Adrenal gland (tissue), 12 donors: ENCODE data around the gene UBE2G2. TPM values are rescaled to one million over a fixed set of nuclear protein-coding genes. Genes with fewer than 3 reads are reported as not detected.

ENCODE experiments used
- DNase-seq, 7 donors: peaks; one replicate each; pipeline ENCODE4 v3.0.0-alpha.2; 2019 to 2020
- H3K27ac ChIP-seq, 5 donors: fragments of 200-600 bp; sonication (generic) in 4 of 5; 1 replicate in 3 of 5; 2 replicates in 2 of 5; pipeline versions ENCODE4 v1.5.1 to v1.8.0; 2016 to 2020; ENCODE audit warnings: mild to moderate bottlenecking in 1 of 5
- H3K27me3 ChIP-seq: fragments of 200-600 bp; 2 replicates; pipeline ENCODE4 v1.8.0; 2021
- H3K36me3 ChIP-seq, 2 donors: fragments of 200-600 bp; replicated peaks in 1 of 2; 1 replicate in 1 of 2; 2 replicates in 1 of 2; pipeline versions ENCODE4 v1.5.1 to v1.8.0; 2018 to 2022
- H3K4me1 ChIP-seq, 2 donors: fragments of 200-600 bp; replicated peaks in 1 of 2; 1 replicate in 1 of 2; 2 replicates in 1 of 2; pipeline versions ENCODE4 v1.5.1 to v1.8.0; 2018 to 2021
- H3K4me3 ChIP-seq, 4 donors: fragments of 200-600 bp; sonication (generic) in 3 of 4; one replicate each; pipeline ENCODE4 v1.5.1; 2016 to 2018
- H3K9me3 ChIP-seq, 3 donors: fragments of 200-600 bp; sonication (generic) in 1 of 3; replicated peaks in 1 of 3; 1 replicate in 2 of 3; 2 replicates in 1 of 3; pipeline versions ENCODE4 v1.5.1 to v1.8.0; 2016 to 2021
- CTCF ChIP-seq, 6 experiments: fragments of 450-650 bp in 4 of 6; fragments of 200-600 bp in 2 of 6; sonication (generic) in 1 of 6; IDR thresholded peaks; 1 replicate in 5 of 6; 2 replicates in 1 of 6; pipeline versions ENCODE4 v1.5.1 to v1.8.0; 2016 to 2021; ENCODE audit warnings: antibody characterized with exemption in 6 of 6, mild to moderate bottlenecking in 2 of 6, moderate library complexity in 1 of 6
- POLR2A ChIP-seq, 2 donors: fragments of 450-650 bp; IDR thresholded peaks; one replicate each; pipeline ENCODE4 v1.6.1; 2017; ENCODE audit warnings: antibody characterized with exemption in 2 of 2, mild to moderate bottlenecking in 2 of 2, moderate library complexity in 1 of 2
- WGBS, 4 donors: extraction: QIAGEN DNeasy Blood & Tissue Kit in 2 of 4; methylation state at CpG; one replicate each; pipeline versions ENCODE4 v1.1.5 to v1.1.7; 2013 to 2017; 5-methylcytosine and 5-hydroxymethylcytosine counted together
- intact Hi-C, 2 donors: fragments of 100-400 bp; cut with DNase I; formaldehyde crosslinking; loops; one replicate each; pipeline versions ENCODE4 v1.14.1 to v1.15.0; 2022 to 2023
- polyA plus RNA-seq, 3 donors: library from polyadenylated mRNA; stranded (reverse); fragments of 200-250 nt in 2 of 3; fragments of 350-450 nt in 1 of 3; fragmentation: Illumina TruSeq in 1 of 3; extraction: RNeasy Lipid Tissue Mini Kit (QIAGEN cat#74804) in 1 of 3; gene quantifications; one replicate each; pipeline ENCODE4 v1.2.3, GENCODE V29; 2013 to 2014
- total RNA-seq, 9 donors: library from RNA; depleted of rRNA in 4 of 9; stranded (reverse); fragments of >200 nt in 4 of 9; fragments of 120-200 nt in 1 of 9; fragmentation: NEBNext Ultra II Directional in 1 of 9; extraction: Animal tissue kit (Norgen Biotek cat#: 25700) in 1 of 9; gene quantifications; one replicate each; pipeline versions ENCODE4 v1.1.0 to v1.2.4, GENCODE V29; 2013 to 2023
- donor health status: healthy with polysubstance abuse.
- donor health status: Bipolar disorder and iron deficiency.
- donor health status: DM: yes; HTN: yes; CAD: no.
- donor health status: DM: no; HTN: no; CAD: no.
- donor health status: DM: no; HTN: no; CAD: no.
- donor health status: DM: yes; HTN: yes; CAD: no.

UBE2G2 gene
- total and polyA plus RNA-seq, 12 donors: 44.8 to 99.9 (median 72.6) TPM

DNA sequence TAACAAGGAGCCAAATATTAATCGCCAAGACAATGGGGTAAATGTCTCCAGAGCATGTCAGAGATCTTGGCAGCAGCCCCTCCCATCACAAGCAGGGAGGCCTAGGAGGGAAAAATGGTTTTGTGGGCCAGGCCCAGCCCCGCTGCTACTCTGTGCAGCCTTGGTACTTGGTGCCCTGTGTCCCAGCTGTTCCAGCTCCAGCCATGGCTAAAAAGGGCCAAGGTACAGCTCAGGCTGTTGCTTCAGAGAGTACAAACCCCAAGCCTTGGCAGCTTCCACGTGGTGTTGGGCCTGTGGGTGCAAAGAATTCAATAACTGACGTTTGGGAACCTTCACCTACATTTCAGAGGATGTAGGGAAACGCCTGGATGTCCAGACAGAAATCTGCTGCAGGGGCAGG, 10.4 kb downstream of the UBE2G2 start:
- intact Hi-C loops: loop anchor here (5.0 kb wide), 1 partner anchor 279 kb away; no protein-coding TSS in a partner anchor
- TF ChIP-seq CTCF (IDR thresholded peaks at IDR 0.05) (no peak), POLR2A (IDR thresholded peaks at IDR 0.05) (no peak)
- no peak overlapping the region for H3K27ac ChIP-seq
- H3K4me1 ChIP-seq: peaks cover 0 to 13% of the 10 kb centered on the region in 2 donors
- no peaks in the 10 kb centered on the region for H3K36me3 ChIP-seq
- H3K27me3 ChIP-seq: no peaks in the 10 kb centered on the region
- DNase-seq: no peak
- no peaks in the 10 kb centered on the region for H3K9me3 ChIP-seq
- H3K4me3 ChIP-seq: no peak overlapping the region
- WGBS, 4 donors: 74 to 81% (median 78%) methylated on average over 2 to 5 of the region's 5 CpGs

- Histone ChIP-seq H3K4me1 (peaks cover 0 to 13% of the 10 kb centered on the region in 2 donors), H3K27ac (no peak overlapping the region), H3K36me3 (no peaks in the 10 kb centered on the region), H3K27me3 (no peaks in the 10 kb centered on the region), H3K9me3 (no peaks in the 10 kb centered on the region), H3K4me3 (no peak overlapping the region)
- intact Hi-C loops: loop anchor here (5.0 kb wide), 1 partner anchor 278 kb away; no protein-coding TSS in a partner anchor
- DNase-seq: no peak
- WGBS, 4 donors: 91 to 95% (median 94%) methylated on average over 3 of the region's 3 CpGs
- TF ChIP-seq CTCF (IDR thresholded peaks at IDR 0.05) (no peak), POLR2A (IDR thresholded peaks at IDR 0.05) (no peak)
Measured at GRCh38 chr21:44790368-44790767, 11.3 kb downstream of the UBE2G2 start.

DNA sequence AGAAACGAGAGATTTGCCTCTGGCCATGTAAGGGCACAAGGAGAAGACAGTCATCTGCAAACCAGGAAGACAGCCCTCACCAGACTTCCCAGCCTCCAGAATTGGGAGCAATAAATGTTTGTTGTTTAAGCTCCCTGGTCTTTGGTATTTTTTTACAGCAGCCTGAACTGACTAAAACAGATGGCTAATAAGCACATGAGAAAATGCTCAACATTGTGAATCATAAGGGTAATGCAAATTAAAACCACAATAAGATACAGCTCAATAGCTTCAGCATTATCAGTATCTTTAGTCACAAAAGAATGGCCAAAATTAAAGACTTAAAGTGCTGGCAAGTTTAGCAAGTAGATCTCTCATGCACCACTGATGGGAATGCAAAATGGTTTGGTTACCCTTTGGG, 11.7 kb downstream of the UBE2G2 start:
- H3K4me3 ChIP-seq: no peak overlapping the region
- DNase-seq: no peak
- H3K4me1 ChIP-seq: peaks cover 0 to 13% of the 10 kb centered on the region in 2 donors
- TF ChIP-seq CTCF (IDR thresholded peaks at IDR 0.05) (no peak), POLR2A (IDR thresholded peaks at IDR 0.05) (no peak)
- intact Hi-C loops: loop anchor here (5.0 kb wide), 1 partner anchor 278 kb away; no protein-coding TSS in a partner anchor
- no peaks in the 10 kb centered on the region for H3K27me3 ChIP-seq
- no peaks in the 10 kb centered on the region for H3K9me3 ChIP-seq
- 71 to 89% (median 83%) methylated on average over 1 of the region's 1 CpG for WGBS, 4 donors
- H3K36me3 ChIP-seq: no peaks in the 10 kb centered on the region
- H3K27ac ChIP-seq: no peak overlapping the region

DNA sequence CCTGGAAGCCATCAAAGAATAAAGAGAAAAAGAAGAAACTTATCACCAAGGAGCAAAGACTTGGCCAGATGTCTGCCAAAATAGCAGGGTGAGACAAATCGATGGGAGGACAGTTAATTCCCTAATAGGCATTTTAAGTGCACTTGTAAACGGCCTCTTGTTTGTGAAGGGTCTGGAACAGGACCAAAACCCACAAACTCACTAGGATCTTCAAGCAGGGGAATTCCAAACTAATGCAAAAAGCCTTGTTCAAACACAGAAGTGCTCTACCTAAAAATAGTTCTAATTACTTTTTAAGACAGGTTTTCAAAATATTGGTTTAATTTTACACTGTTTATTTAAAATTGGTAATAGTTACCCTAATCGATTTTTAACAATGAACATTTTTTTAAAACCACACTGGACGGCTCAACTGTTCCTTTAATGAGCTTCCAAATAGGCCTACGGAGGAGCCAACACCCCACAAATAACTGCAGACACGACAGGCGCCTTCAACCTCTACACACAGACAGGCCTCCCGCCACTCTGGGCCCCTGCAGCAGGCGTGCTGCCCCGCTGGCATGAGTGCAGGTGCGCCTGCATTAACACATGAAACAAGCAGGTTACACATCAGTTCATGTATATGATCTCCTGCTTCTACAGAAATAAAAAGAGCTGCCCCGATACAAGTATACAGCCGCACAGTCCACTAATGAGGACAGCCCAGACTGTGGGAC, 15.8 kb downstream of the UBE2G2 start:
- Histone ChIP-seq H3K4me1 (no peaks in the 10 kb centered on the region), H3K36me3 (no peaks in the 10 kb centered on the region), H3K27me3 (no peaks in the 10 kb centered on the region), H3K9me3 (no peaks in the 10 kb centered on the region), H3K27ac (no peak overlapping the region), H3K4me3 (no peak overlapping the region)
- no peak for DNase-seq
- intact Hi-C loops: no loop called here
- TF ChIP-seq CTCF (IDR thresholded peaks at IDR 0.05) (no peak), POLR2A (IDR thresholded peaks at IDR 0.05) (no peak)
- 77 to 86% (median 80%) methylated on average over 13 of the region's 13 CpGs for WGBS, 4 donors
